ENCODE data around the gene IQGAP2.

The IQGAP2 gene

DNA sequence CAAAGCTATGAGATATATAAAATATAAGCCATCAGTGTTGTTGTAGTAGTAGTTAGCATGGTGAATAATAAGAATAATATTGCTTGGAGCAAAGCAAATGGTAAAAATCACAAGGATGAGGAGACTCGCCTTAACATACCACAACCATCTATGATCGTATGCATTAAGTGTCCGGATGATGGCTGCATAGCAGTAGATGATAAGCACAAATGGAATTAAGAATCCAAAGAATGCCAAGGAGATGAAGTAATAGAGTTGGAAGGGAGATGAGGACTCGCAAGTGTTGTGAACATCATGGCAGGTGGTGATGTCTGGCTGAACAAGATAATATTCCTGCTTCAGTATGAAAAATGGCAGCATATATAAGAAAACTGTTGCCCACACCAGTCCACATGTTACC lies 214.6 kb downstream of the IQGAP2 start:
- peak; percentile 89 for DNase-seq

DNA sequence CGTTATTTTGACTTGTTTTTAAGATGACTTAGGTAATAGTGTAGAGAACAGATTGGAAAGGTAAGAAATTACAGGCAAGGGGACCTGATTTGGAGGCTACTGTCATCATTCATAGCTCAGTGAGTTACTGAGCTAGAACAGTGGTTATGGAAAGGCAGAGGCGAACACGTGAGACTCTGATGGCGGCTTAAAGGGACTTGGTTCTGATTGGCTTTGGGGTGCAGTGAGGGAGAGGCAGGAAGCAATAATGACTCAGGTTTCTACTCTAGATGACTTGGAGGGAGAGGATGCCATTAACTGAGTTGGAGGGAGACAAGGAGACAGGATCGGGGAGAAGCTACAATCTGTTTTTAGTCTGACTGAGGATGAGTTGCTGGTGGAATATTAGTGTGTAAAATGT lies 217.1 kb downstream of the IQGAP2 start:
- no peak for DNase-seq

DNA sequence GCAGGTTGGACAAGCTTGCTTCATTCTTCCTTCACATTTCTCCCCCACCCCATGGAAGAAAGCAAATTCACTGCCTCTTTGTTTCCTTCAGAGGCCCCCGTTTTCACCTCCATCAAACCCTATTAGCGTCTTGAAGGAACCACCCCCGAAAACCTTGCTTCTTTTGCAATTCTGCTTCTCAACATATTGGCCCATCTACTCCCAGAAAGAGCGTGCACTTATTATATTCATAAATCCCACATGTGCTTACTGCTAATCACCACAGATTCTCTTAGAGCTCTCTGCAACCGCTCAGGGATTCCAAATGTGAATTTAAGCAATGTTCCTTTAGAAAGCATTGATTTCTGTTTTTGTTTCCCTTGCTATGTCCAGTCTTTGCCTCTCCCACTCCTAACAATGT lies 219.0 kb downstream of the IQGAP2 start:
- DNase-seq = no peak

DNA sequence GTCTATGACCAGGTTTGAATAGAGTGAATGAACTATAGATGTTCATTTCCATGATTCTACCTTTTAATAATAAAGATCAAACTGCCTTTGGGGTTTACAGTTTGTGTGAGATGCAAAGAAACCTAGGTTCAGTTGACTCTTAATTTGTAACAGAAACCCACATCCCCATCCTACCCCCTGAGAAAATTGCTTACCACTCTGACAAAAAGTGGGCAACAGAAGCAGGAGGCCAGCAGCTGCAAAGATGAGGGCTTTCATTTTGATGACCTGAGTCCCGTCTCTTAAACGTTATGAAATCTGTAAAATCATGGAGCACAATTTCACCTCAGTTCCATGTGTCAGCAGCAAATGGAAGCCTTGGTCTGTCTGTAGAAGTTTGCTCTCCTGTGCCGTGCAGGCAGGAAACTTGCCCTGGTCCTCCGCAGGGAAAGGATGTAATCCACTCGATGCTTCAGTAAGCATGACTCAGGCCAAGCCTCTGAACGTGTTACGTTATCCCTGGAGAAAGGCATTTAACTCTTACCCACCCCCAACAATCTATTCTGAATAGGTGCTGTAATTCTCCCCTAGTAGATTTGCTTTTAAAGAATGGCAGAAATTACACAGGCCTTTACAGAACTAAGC lies 220.0 kb downstream of the IQGAP2 start, which contains the start of gene F2RL2:
Gene F2RL2 (minus strand): TSS at position 431 of the 624 bp plus-strand sequence. CDS start 173 bp downstream, at position 258.
- peak; percentile 77 for DNase-seq

DNA sequence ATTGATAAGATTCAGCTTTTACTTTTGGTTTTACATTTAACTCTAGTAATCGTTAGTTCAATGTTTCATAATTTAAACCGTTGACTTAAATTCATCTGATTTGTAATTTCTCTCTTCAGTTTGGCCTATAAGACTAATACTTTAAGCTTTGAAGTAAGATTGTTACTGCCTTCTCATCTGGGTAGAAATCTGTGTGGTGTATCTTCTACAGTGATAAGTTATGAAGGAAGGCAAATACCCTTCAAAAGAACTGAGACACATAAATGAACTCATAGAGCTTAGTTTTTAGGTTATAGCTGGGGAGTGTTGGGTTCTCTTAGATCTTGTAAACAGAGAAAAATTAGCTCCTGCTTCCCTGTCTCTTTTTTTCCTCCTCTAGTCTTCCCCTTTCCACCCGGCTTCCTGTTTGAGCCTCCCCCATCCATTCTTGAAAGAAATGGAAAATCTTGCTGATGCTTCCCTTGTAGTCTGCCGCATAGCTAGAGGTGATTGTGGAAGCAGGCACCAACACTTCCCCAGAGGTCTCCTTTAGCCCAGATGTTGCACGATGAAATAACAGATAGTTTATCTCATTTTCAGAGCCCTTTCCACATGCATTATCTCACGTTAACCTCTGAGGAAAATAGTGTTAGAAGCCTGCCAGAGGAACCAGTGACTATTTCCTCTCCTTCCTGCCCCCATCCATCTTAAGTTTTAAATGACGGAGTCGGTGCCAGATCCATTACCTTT lies 222.2 kb downstream of the IQGAP2 start:
- DNase-seq = no peak

DNA sequence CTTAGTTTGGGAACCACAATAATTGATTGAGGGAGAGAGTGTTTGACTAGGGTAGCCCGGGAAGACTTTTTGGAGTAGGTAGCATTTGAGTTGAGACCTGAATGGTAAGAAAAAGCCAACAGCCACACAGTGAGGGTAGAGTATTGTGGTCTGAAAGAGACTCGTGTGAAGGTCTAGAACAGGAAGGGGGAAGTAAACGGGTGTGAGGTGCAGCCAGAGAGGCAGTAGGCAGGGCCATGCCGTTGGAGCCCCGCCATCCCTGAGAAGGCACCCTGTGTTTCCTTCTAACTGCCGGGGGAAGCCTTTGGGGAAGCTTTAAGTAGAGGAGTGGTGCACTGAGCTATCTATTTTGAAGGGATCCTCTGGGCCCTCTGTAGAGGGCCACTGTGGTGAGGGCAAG lies 223.7 kb downstream of the IQGAP2 start:
- no peak for DNase-seq

DNA sequence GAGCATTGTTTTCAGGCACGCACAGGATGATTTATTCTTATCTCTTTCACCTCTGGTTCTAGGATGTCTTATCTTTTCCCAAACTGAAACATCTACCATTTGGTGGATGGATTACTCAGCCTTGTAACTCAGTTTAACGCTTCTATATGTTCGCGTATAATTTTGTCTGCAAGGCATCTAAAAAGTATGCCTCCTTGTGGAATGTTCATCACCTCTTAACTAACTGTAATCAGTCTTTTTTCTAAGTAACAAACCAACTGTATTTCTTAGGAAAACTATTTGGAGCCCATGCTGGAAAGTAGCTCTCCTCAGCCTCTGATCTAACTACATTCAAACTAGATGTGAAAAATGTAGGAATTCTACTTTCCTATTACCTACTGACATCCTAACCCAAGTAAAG lies 231.6 kb downstream of the IQGAP2 start:
- no peak for DNase-seq

DNA sequence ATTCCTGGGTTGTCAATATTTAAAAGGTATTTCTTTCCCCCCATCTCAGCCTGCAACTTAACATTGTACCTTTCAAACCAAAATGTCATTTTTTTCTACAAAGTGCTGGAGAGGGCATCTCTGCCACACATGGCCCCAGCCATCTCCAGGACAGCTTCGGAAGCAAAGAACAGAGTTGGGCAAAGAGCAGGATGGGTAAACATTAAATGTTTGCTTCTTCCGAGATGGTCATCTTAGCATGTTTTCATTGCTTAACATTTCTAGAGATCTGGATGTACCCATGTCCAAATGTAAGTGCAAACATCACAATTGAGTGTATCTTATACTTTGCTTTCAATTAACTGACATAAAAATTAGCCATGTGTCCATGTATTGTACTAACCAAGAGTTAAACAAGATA lies 234.4 kb downstream of the IQGAP2 start:
- no peak for DNase-seq

DNA sequence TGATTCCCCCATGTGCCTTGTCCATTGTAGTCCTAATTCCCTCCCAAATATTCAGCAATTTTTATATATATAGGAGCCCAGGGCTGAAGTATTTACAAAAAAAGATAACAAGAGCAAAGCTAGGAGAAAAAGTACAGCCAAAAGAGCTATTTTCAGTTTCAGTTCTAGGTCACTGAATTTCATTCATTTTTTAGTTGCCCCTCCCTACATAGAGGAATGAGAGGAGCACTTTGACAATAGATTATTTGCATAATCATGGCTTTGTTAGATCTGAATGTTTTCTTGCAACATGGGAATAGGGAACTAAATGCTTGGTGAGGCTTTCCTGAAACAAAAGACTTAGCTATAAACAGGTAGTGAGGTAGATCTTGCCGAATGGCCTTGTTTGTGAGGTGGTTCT lies 235.4 kb downstream of the IQGAP2 start:
- DNase-seq = no peak

DNA sequence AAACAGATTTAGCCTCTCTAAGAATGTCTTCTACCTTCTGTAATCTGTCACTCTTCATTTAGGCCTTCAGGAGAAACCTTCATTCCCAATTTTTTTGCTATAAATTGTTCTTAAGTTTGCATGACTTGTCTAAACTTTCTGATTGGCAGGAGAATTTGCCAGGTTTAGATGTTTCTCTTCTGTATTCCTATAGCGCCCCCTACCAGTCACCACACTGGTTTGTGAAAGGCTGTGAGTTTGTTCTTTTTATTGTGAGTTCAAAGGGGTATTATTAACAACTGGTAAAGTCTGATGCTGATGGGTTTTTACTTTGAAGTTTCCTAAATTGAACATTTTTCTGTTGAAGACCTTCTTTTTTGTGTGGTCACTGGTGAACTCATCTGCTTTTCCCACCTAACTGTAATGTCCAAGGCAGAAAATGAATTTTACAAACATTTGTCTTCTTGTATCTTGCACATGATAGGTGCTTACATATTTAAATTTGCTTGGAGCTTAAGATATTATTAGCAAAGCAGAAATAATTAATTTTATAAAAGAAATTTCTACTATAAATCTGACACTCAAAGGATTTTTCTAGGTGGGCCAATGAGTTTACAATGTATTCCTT lies 238.5 kb downstream of the IQGAP2 start:
- peak; percentile 62 for DNase-seq

DNA sequence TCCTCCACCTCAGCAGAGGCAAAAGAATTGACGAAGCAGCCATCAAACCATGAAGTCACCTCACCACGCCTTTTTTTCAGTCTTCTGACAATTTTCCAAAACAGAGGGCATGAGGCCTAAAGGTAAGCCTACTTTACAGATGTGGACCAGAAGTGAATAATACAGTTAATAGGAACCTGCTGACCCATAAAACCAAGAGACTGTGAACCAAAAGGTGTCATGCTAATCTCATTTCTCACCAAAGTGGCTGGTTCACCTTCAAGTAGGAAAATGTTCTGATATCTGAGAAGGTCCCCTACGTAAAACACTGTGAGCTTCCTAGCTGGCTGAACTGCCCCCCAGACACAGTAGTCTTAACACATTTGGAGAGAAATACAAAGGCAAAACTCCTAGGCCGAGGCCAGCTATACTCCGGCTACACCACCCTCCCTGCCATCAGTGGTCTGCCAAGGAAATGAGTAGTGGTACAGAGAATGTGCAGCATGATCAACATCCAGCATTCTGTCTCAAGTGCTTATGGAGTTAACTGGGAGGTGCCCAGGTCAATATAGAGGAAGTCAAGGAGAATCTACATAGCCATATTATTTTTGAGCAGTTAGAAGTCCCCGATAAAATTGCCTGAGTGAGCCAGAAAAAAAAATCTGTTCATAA lies 239.4 kb downstream of the IQGAP2 start:
- peak; percentile 17 for DNase-seq

DNA sequence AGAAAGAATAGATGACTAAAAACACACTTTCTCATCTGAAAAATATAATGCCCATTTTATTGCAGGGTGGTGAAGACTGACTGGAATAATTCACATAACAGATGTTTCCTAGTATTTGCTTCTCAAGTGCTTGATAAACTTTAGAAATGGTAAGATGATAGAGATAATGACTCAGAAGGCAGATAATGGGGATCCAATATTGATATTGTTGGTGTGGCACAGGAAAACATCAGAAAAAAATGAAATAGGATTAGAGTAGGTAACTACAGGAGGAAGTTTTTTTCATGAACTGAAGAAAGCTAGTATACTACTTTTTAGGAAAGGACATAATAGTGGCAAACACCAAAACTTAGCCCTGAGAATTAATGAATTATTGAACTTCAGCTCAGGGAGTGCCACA lies 240.3 kb downstream of the IQGAP2 start:
- no peak for DNase-seq

DNA sequence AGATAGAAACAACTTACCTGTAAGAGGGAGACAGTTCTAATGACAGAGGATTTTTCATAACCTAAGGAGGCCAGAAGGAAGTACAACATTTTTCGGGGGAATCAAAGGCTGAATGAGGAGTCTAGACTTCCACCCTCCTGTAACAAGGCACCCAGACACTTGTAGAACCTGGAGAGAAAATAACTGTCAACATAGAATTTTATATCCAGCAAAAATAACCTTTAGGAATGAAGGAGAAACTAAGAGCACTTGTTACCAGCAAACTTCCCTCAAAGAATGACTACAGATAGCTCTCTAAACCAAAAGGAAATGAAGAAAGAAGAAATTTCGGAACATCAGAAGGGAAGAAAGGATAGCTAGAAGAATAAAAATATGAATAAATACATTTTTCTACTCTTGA lies 246.1 kb downstream of the IQGAP2 start:
- DNase-seq = no peak

DNA sequence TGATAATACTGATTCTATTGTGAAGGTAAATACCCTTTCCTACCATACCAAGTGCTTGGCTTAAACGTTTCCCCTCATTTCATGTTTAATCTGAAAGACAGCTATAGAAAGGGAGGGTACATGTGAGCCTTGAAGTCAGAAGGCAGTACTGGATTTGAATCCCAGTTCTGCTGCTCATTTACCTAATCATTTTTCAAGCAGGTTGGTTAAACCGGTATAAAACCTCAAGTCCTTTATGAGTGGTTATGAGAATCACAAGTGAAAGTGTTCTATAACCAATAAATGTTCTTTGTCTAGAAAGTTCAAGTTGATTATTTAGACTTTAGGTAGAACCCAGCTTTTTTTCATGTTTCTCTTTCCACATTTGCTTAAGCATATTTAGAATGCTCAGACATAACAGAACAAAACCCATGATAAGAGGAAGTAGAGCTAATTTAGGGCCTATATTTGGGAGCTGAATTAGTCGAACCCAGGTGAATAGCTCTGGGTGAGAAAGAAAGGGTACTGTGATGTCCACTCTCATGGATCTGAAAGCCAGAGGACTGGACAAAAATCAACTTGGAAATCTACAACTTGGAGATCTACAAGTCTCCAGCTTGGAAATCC lies 249.8 kb downstream of the IQGAP2 start:
- no peak for DNase-seq

DNA sequence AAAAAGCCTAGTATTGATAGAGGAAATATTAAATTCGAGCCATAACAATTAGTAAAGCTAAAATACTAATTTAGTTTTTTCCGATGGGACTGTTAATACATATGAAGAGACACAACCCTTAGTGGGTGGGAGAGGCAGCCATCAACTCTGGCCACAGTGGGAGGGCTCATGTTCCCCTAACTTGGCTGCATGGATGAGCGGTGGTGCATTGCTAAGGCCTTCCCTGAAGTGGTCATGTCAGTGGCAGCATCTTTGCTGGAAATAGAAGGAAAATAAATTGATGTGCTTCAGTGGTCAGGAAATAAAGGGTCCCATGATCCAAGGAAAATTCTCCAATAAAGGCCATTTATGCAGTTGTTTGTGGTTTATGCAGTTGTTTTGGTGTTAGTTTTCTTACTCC lies 254.0 kb downstream of the IQGAP2 start:
- DNase-seq = no peak

DNA sequence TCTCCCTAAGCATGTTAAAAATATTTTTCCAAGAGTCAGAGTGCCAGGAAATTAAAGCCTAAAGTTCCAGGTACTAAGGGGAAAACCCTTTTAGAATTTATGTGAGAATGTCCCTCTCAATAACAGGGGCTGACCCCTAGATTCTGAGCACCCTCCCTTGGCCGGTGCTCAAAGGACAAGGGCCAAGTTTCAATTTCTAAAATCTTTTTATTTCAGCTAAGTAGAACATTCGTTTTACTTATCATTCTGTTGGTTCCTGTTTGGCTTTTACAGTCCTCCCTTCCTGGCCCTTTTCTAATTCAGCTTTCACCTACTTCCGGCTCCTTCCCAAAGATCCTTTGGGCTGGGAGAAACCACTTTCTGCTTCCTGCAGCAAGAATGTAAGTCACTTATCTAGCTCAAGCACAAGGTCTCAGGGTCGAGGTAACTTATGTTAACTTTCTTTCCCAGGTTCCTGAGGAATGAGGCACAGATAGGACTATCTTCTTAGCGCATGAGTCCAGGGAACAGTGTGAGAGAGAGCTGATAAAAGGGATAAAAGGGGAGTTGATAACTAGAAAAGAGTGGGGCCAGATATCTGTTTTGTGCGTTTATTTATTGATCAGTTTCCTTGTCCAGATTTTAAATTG lies 254.7 kb downstream of the IQGAP2 start:
- no peak for DNase-seq

DNA sequence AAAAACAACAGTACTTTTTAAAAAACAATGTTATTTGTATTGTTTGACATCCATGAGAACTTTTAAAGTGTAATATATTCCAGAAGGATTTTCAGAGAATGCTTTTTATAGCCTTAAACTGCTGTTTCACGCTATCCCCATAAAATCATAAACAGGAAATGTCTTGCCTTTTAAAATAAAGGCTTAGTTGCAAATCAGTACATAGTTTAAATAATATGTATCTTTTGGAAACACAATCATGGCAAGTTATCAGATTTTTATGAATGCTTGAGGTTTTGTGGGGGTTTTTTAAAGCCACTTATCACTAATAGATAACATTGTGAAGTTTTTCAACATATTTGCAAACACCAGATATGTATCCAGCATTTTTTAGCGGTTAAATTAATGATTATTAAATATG lies 257.3 kb downstream of the IQGAP2 start:
- no peak for DNase-seq

DNA sequence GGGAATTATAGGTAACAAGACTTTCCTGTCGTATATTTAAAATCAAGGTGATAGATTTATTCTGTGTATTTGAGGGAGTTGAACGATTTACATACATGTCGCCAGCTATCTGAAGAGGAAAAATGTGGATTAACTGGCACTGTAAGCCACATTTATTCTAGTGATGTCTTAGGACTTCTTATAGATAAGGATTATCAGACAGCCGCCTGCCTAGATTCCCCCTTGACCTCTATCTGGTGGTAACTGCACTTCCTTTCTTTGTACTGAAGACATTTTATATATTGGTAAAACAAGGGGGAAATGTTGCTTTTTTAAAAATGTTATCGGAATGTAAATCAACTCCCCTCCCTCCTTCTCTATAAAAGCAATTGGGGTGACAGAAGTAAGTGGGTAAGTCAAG lies 259.4 kb downstream of the IQGAP2 start:
- no peak for DNase-seq

DNA sequence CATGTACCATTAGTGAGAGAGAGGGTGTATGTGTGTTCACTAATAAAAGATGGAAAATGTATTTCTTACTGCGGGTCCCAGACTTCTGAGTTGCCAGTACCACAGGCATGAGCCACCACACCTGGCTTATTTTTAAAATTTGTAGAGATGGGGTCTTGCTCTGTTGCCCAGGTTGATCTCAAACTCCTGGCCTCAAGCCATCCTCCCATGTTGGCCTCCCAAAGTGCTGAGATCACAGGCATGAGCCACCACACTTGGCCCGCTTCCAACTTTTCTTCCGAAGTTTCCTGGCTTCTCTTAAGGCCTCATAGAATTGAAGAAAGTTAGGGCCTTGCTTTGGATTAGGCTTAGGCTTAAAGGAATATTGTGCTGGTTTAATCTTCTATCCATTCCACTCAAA lies 260.5 kb downstream of the IQGAP2 start:
- no peak for DNase-seq

DNA sequence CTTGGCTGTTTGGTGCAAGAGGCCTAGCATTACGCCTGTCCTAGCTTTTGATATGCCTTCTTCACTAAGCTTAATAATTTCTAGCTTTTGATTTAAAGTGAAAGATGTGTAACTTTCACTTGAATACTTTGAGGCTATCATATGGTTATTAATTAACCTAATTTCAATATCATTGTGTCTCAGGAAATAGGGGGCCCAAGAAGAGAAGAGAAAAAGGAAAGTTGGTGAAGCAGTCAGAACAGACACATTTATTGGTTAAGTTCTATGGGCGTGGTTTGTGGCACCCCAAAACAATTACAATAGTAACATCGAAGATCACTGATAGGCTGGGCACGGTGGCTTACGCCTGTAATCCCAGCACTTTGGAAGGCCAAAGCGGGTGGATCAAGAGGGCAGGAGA lies 261.0 kb downstream of the IQGAP2 start:
- no peak for DNase-seq

DNA sequence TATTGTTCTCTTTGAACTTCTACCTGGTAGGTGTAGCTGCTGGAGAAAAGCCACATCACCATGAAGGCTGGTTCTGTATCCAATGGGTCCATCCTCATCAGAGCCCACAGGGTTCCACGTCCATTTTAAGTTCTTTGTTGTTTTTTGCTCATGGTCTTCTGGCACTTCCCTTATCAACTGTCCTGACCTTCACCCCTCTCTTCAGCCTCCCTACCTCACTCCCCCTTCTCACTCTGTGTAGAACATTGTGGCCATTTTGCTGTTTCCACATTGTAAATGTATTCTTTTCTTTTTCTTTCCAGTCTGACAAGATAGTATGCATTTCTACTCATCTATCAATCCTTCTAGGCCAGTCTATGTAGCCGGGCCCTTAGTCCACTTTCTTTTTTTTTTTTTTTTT lies 264.4 kb downstream of the IQGAP2 start:
- no peak for DNase-seq

DNA sequence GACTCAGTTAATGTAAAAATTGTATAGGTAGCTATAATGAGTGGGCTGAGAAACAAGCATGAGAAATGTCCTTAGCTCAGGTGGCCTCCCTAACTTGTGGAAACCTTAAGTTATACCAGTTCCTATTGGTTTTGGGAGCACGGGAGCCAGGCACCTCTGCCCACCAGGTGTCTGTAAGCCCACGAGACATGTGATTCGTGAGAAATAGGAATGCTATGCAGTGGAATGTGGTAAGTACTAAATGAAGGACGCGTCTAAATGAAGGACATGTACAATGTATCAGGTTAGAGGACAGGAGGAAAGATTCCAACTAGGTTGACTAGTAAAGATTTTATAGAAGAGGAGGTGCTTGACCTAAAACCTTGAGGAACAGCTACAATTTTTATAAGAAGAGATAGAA lies 266.2 kb downstream of the IQGAP2 start:
- DNase-seq = no peak

DNA sequence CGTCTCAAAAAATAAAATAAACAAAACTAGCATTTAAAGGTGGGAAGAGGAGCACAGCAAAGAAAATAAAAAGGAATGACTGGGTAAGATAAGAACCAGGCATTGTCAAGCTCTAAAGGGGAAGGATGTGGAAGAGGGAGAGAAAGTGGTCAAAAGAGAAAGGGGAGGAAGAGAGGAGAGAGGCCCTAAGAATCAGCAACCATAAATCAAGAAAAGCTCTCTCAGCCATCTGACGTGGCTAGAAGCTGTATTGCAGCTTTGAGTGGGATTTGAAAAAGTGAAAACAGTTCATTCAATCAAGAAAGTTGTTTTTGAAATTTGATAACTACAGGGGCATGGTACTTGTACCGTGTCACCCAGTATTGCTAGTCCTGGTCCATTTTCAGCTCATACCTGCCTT lies 267.4 kb downstream of the IQGAP2 start:
- no peak for DNase-seq

Data from HCEC 1CT (cell line).